CD14-positive monocyte (primary cell): ENCODE measurements around the gene VAV2. TPM values are rescaled to one million over a fixed set of nuclear protein-coding genes. Genes with fewer than 3 reads are reported as not detected.

Experiments
- DNase-seq, 3 donors: peaks; one replicate each; pipeline ENCODE4 v3.0.0-alpha.2; 2011 to 2022
- H2AFZ ChIP-seq: 2 replicates; pipeline ENCODE4 v1.6.0; 2012; ENCODE audit warnings: mild to moderate bottlenecking, low read depth, low read length, inconsistent platforms; ENCODE audit not compliant: insufficient read depth, poor library complexity, severe bottlenecking
- H3K27ac ChIP-seq, 2 donors: 1 replicate in 1 of 2; 2 replicates in 1 of 2; pipeline ENCODE4 v1.5.1; 2012 to 2013; ENCODE audit warnings: low read length in 2 of 2, control low read depth in 1 of 2, inconsistent platforms in 1 of 2, low read depth in 1 of 2, mild to moderate bottlenecking in 1 of 2
- H3K27me3 ChIP-seq, 2 donors: one replicate each; pipeline versions ENCODE4 v1.6.0 to v1.6.1; 2011 to 2013; ENCODE audit warnings: low read length in 2 of 2; ENCODE audit not compliant: control insufficient read depth in 2 of 2, insufficient read depth in 2 of 2
- H3K36me3 ChIP-seq, 2 donors: replicated peaks in 1 of 2; 1 replicate in 1 of 2; 2 replicates in 1 of 2; pipeline versions ENCODE4 v1.5.1 to v1.6.1; 2012 to 2013; ENCODE audit warnings: low read length in 2 of 2, control low read depth in 1 of 2, inconsistent platforms in 1 of 2, mild to moderate bottlenecking in 1 of 2; ENCODE audit not compliant: insufficient read depth in 2 of 2, control insufficient read depth in 1 of 2
- H3K4me1 ChIP-seq, 2 donors: 1 replicate in 1 of 2; 2 replicates in 1 of 2; pipeline versions ENCODE4 v1.5.1 to v1.6.1; 2012 to 2013; ENCODE audit warnings: low read length in 2 of 2, control low read depth in 1 of 2, inconsistent platforms in 1 of 2, mild to moderate bottlenecking in 1 of 2, moderate library complexity in 1 of 2; ENCODE audit not compliant: insufficient read depth in 2 of 2, control insufficient read depth in 1 of 2
- H3K4me2 ChIP-seq: replicated peaks from 2 replicates; pipeline ENCODE3; 2012; ENCODE audit warnings: low read length, moderate library complexity, mild to moderate bottlenecking; ENCODE audit not compliant: poor library complexity, severe bottlenecking; ENCODE audit errors: extremely low read depth
- H3K4me3 ChIP-seq, 3 experiments: fragments of 200-600 bp in 1 of 3; sonication (generic) in 1 of 3; replicated peaks in 1 of 3; 1 replicate in 2 of 3; 2 replicates in 1 of 3; pipeline ENCODE4 v1.5.1; 2011 to 2013; ENCODE audit warnings: low read length in 3 of 3, mild to moderate bottlenecking in 3 of 3, control low read depth in 2 of 3, low read depth in 2 of 3, inconsistent platforms in 1 of 3, moderate library complexity in 1 of 3
- H3K79me2 ChIP-seq: 2 replicates; pipeline ENCODE4 v1.6.0; 2012; ENCODE audit warnings: mild to moderate bottlenecking, control low read depth, inconsistent platforms, low read length, moderate library complexity; ENCODE audit not compliant: insufficient read depth
- H3K9ac ChIP-seq: 2 replicates; pipeline ENCODE4 v1.6.0; 2017; ENCODE audit warnings: low read length, mild to moderate bottlenecking; ENCODE audit not compliant: insufficient read depth, poor library complexity, severe bottlenecking
- H3K9me3 ChIP-seq, 2 donors: replicated peaks in 1 of 2; 1 replicate in 1 of 2; 2 replicates in 1 of 2; pipeline versions ENCODE4 v1.5.1 to v1.6.1; 2012 to 2013; ENCODE audit warnings: low read length in 2 of 2, control low read depth in 1 of 2; ENCODE audit not compliant: control insufficient read depth in 1 of 2, insufficient read depth in 1 of 2
- H4K20me1 ChIP-seq: 2 replicates; pipeline ENCODE4 v1.6.0; 2012; ENCODE audit warnings: mild to moderate bottlenecking, low read length, control low read depth, moderate library complexity; ENCODE audit not compliant: insufficient read depth
- H3K27ac Mint-ChIP-seq, 7 donors: one replicate each; pipeline ENCODE4 v1.8.0; 2020; ENCODE audit warnings: mild to moderate bottlenecking in 7 of 7, mixed read lengths in 7 of 7, moderate library complexity in 6 of 7, inconsistent platforms in 2 of 7
- H3K27me3 Mint-ChIP-seq, 3 donors: one replicate each; pipeline ENCODE4 v1.8.0; 2021 to 2022; ENCODE audit warnings: low read depth in 3 of 3, mild to moderate bottlenecking in 3 of 3, mixed read lengths in 3 of 3, moderate library complexity in 3 of 3, inconsistent platforms in 1 of 3
- H3K36me3 Mint-ChIP-seq, 2 donors: one replicate each; pipeline ENCODE4 v1.8.0; 2020; ENCODE audit warnings: mixed read lengths in 2 of 2, inconsistent platforms in 1 of 2, mild to moderate bottlenecking in 1 of 2
- H3K4me1 Mint-ChIP-seq: one replicate; pipeline ENCODE4 v1.8.0; 2020; ENCODE audit warnings: mild to moderate bottlenecking, mixed read lengths
- H3K4me3 Mint-ChIP-seq, 2 donors: one replicate each; pipeline ENCODE4 v1.8.0; 2020; ENCODE audit warnings: mild to moderate bottlenecking in 2 of 2, mixed read lengths in 2 of 2, moderate library complexity in 1 of 2
- H3K9me3 Mint-ChIP-seq, 7 donors: one replicate each; pipeline ENCODE4 v1.8.0; 2020 to 2022; ENCODE audit warnings: mixed read lengths in 7 of 7, mild to moderate bottlenecking in 6 of 7, moderate library complexity in 6 of 7, inconsistent platforms in 2 of 7
- WGBS: methylation state at CpG from one replicate; pipeline ENCODE4 v1.1.5; 2013; ENCODE audit warnings: missing lambda C conversion rate; ENCODE audit not compliant: insufficient coverage; 5-methylcytosine and 5-hydroxymethylcytosine counted together
- intact Hi-C, 2 donors: fragments of 100-400 bp; cut with micrococcal nuclease; formaldehyde crosslinking; loops; one replicate each; pipeline versions ENCODE4 v1.15.0 to v1.15.1; 2023
- polyA plus RNA-seq, 3 donors: library from polyadenylated mRNA; depleted of rRNA in 1 of 3; unstranded in 2 of 3; stranded (reverse) in 1 of 3; fragments of 300-500 nt in 2 of 3; fragments of >200 nt in 1 of 3; fragmentation: Illumina TruSeq in 2 of 3; gene quantifications; 1 replicate in 2 of 3; 2 replicates in 1 of 3; pipeline ENCODE4 v1.2.3, GENCODE V29; 2012 to 2021
- TF ChIP-seq, protein P1 (sequence below): fragments of 200-600 bp; IDR thresholded peaks from one replicate; pipeline ENCODE4 v1.8.0; 2022; ENCODE audit warnings: antibody characterized with exemption, mild to moderate bottlenecking

Gene VAV2
- polyA plus RNA-seq, 3 donors: 2.3 to 13.6 (median 2.3) TPM

DNA sequence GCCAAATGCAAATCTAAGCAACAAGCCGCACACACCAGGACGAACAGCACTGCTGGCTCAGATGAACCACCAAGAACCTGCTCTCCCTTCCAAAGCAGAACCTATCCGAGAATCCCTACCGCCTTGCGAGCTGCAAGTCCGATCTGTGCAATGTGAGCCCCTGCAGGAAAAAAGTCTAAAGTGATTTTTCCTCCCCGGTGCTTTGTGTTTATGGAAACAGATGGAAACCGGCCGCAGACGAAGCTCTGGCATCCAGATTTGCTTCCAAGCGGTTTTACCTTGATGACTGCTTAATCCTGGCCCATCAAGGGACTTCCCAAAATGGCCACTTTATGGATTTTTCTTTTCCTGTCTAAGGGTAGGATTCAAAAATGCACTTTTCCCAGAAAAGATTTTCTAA is 112.5 kb downstream of the VAV2 start:
- intact Hi-C loops: no loop called here
- Histone ChIP-seq H3K27ac (no peak overlapping the region), H3K4me3 (no peak overlapping the region), H3K9ac (no peak overlapping the region), H3K27me3 (no peaks in the 10 kb centered on the region), H3K9me3 (no peaks in the 10 kb centered on the region), H3K4me2 (no peak overlapping the region), H2AFZ (no peak overlapping the region), H4K20me1 (peaks cover 56% of the 10 kb centered on the region), H3K79me2 (no peaks in the 10 kb centered on the region), H3K36me3 (no peaks in the 10 kb centered on the region), H3K4me1 (no peaks in the 10 kb centered on the region)
- TF ChIP-seq, protein P1, sequence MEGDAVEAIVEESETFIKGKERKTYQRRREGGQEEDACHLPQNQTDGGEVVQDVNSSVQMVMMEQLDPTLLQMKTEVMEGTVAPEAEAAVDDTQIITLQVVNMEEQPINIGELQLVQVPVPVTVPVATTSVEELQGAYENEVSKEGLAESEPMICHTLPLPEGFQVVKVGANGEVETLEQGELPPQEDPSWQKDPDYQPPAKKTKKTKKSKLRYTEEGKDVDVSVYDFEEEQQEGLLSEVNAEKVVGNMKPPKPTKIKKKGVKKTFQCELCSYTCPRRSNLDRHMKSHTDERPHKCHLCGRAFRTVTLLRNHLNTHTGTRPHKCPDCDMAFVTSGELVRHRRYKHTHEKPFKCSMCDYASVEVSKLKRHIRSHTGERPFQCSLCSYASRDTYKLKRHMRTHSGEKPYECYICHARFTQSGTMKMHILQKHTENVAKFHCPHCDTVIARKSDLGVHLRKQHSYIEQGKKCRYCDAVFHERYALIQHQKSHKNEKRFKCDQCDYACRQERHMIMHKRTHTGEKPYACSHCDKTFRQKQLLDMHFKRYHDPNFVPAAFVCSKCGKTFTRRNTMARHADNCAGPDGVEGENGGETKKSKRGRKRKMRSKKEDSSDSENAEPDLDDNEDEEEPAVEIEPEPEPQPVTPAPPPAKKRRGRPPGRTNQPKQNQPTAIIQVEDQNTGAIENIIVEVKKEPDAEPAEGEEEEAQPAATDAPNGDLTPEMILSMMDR: no peak
- Mint-ChIP-seq H3K9me3 (peaks cover 0 to 2% (median 0%) of the 10 kb centered on the region in 7 donors), H3K4me1 (peaks cover 2% of the 10 kb centered on the region), H3K36me3 (peaks cover 0 to 3% of the 10 kb centered on the region in 2 donors), H3K27ac (peak overlapping the region in 2 of 7 donors; percentile 10 to 18), H3K27me3 (peaks cover 0 to 10% (median 5%) of the 10 kb centered on the region in 3 donors), H3K4me3 (no peak overlapping the region)
- no peak for DNase-seq
- WGBS: 96% methylated on average over 3 of the region's 11 CpGs

DNA sequence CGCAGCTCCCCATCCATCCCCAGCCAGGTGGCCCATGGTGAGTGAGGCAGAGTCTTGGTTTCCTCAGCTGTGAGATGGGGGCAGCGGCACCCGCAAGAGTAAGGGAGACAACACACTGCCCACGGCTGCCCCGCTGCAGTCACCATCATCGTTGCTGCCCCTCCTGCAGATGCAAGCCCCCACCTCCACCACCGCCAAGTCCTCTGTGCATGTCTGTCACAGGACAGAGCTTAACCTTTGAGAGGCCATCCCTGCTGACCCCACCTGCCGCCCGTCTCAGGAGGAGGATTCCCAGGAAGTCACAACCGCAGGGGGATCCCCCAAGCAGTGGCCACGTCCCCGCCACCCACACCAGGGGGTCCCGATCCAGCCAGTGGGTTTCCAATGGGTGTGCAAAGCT is 113.7 kb downstream of the VAV2 start:
- no peak overlapping the region for H3K27ac ChIP-seq
- H3K79me2 ChIP-seq: no peaks in the 10 kb centered on the region
- no peak overlapping the region for H3K4me2 ChIP-seq
- no peaks in the 10 kb centered on the region for H3K4me1 ChIP-seq
- intact Hi-C loops: no loop called here
- H3K9ac ChIP-seq: no peak overlapping the region
- no peaks in the 10 kb centered on the region for H3K27me3 ChIP-seq
- Mint-ChIP-seq H3K4me1 (no peaks in the 10 kb centered on the region), H3K4me3 (no peak overlapping the region), H3K9me3 (no peaks in the 10 kb centered on the region), H3K36me3 (peaks cover 0 to 3% of the 10 kb centered on the region in 2 donors), H3K27ac (peak overlapping the region in 2 of 7 donors; percentile 7 to 46), H3K27me3 (peaks cover 0 to 11% (median 5%) of the 10 kb centered on the region in 3 donors)
- peaks cover 49% of the 10 kb centered on the region for H4K20me1 ChIP-seq
- no peaks in the 10 kb centered on the region for H3K9me3 ChIP-seq
- no peak for DNase-seq
- TF ChIP-seq, protein P1: no peak
- 93% methylated on average over 10 of the region's 13 CpGs for WGBS
- no peak overlapping the region for H3K4me3 ChIP-seq
- no peaks in the 10 kb centered on the region for H3K36me3 ChIP-seq
- H2AFZ ChIP-seq: no peak overlapping the region
